CD4-positive, alpha-beta memory T cell (primary cell): ENCODE data around the gene ABCC1. TPM values are rescaled to one million over a fixed set of nuclear protein-coding genes. Genes with fewer than 3 reads are reported as not detected.

ENCODE experiments used
- CTCF ChIA-PET: fragments of 350-600 bp; sonication (Branson Sonifier 250); formaldehyde crosslinking; loops from one replicate; lab custom pipeline; 2021; ENCODE audit warnings: inconsistent platforms; ENCODE audit not compliant: partially characterized antibody; lab: Charles Lee
- POLR2A ChIA-PET: fragments of 350-600 bp; sonication (Branson Sonifier 250); formaldehyde crosslinking; loops from one replicate; lab custom pipeline; 2021; ENCODE audit not compliant: partially characterized antibody; lab: Charles Lee
- DNase-seq, 5 donors: peaks; one replicate each; pipeline versions ENCODE4 v3.0.0 to v3.0.0-alpha.2; 2020 to 2022; ENCODE audit warnings: mixed read lengths in 1 of 5
- H3K27ac ChIP-seq: one replicate; pipeline ENCODE4 v1.7.0; 2013; ENCODE audit warnings: low read depth, low read length
- H3K27me3 ChIP-seq: 2 replicates; pipeline ENCODE4 v1.7.0; 2013; ENCODE audit warnings: mild to moderate bottlenecking, low read length, moderate library complexity; ENCODE audit not compliant: insufficient read depth
- H3K36me3 ChIP-seq: 2 replicates; pipeline ENCODE4 v1.7.0; 2013; ENCODE audit warnings: mild to moderate bottlenecking, low read length, moderate library complexity; ENCODE audit not compliant: insufficient read depth
- H3K4me1 ChIP-seq: 2 replicates; pipeline ENCODE4 v1.7.0; 2013; ENCODE audit warnings: mild to moderate bottlenecking, low read length, moderate library complexity; ENCODE audit not compliant: insufficient read depth
- H3K4me3 ChIP-seq, 2 donors: one replicate each; pipeline ENCODE4 v1.7.0; 2013; ENCODE audit warnings: low read length in 2 of 2, mild to moderate bottlenecking in 1 of 2
- H3K9me3 ChIP-seq, 2 donors: one replicate each; pipeline ENCODE4 v1.7.0; 2013; ENCODE audit warnings: low read length in 2 of 2, control low read depth in 1 of 2; ENCODE audit not compliant: control insufficient read depth in 1 of 2
- H3K27ac Mint-ChIP-seq, 7 donors: one replicate each; pipeline ENCODE4 v1.8.0; 2020 to 2021; ENCODE audit warnings: mixed read lengths in 7 of 7, mild to moderate bottlenecking in 6 of 7, inconsistent platforms in 3 of 7, moderate library complexity in 3 of 7
- H3K27me3 Mint-ChIP-seq, 2 donors: one replicate each; pipeline ENCODE4 v1.8.0; 2020 to 2021; ENCODE audit warnings: mixed read lengths in 2 of 2
- H3K36me3 Mint-ChIP-seq, 2 donors: one replicate each; pipeline ENCODE4 v1.8.0; 2020 to 2021; ENCODE audit warnings: mixed read lengths in 2 of 2, inconsistent platforms in 1 of 2, mild to moderate bottlenecking in 1 of 2
- H3K4me1 Mint-ChIP-seq, 4 donors: one replicate each; pipeline ENCODE4 v1.8.0; 2020 to 2021; ENCODE audit warnings: mixed read lengths in 4 of 4, mild to moderate bottlenecking in 1 of 4
- H3K4me3 Mint-ChIP-seq, 8 donors: one replicate each; pipeline ENCODE4 v1.8.0; 2020 to 2021; ENCODE audit warnings: mixed read lengths in 8 of 8, mild to moderate bottlenecking in 7 of 8, moderate library complexity in 6 of 8, inconsistent platforms in 3 of 8
- H3K9me3 Mint-ChIP-seq, 8 donors: one replicate each; pipeline ENCODE4 v1.8.0; 2020 to 2021; ENCODE audit warnings: mixed read lengths in 8 of 8, mild to moderate bottlenecking in 5 of 8, inconsistent platforms in 3 of 8, moderate library complexity in 1 of 8
- intact Hi-C: fragments of 100-400 bp; cut with micrococcal nuclease; formaldehyde crosslinking; loops from one replicate; pipeline ENCODE4 v1.15.1; 2023
- polyA plus RNA-seq, 2 donors: library from polyadenylated mRNA; unstranded; fragments of 300-500 nt; fragmentation: Illumina TruSeq; gene quantifications; one replicate each; pipeline ENCODE4 v1.2.3, GENCODE V29; 2021
- total RNA-seq, 2 experiments: library from RNA; stranded (reverse); gene quantifications; one replicate each; pipeline ENCODE4 v1.2.3, GENCODE V29; 2021

Gene ABCC1
- total and polyA plus RNA-seq, 4 experiments from 2014 or later, result 1.9 to 69.9 (median 34.2) TPM

GRCh38 chr16:16003719-16004313 is 54.4 kb downstream of the ABCC1 start:
- Mint-ChIP-seq H3K27ac (peak overlapping the region in 3 of 7 donors; percentile 1 to 53 (median 20)), H3K4me1 (peaks cover 21 to 40% (median 29%) of the 10 kb centered on the region in 4 donors)

GRCh38 chr16:16004314-16004749 is 54.9 kb downstream of the ABCC1 start:
- intact Hi-C loops, result no loop called here
- H3K27ac ChIP-seq, result no peak overlapping the region
- POLR2A ChIA-PET, result interaction anchor here (0.7 kb wide), 1 partner anchor 54 kb away, joined by 3 read pairs; no protein-coding TSS in a partner anchor
- DNase-seq, result no peak
- peak overlapping the region in 2 of 7 donors; percentile 1 to 20 for H3K27ac Mint-ChIP-seq
- H3K4me3 ChIP-seq, result no peak overlapping the region
- H3K4me3 Mint-ChIP-seq, result no peak overlapping the region
- peaks cover 4% of the 10 kb centered on the region for H3K4me1 ChIP-seq
- peaks cover 21 to 39% (median 29%) of the 10 kb centered on the region in 4 donors for H3K4me1 Mint-ChIP-seq
- CTCF ChIA-PET, result no interaction called here
- no peaks in the 10 kb centered on the region for H3K27me3 ChIP-seq
- no peaks in the 10 kb centered on the region for H3K27me3 Mint-ChIP-seq
- peaks cover 0 to 2% (median 0%) of the 10 kb centered on the region in 8 donors for H3K9me3 Mint-ChIP-seq
- H3K9me3 ChIP-seq, result no peaks in the 10 kb centered on the region
- H3K36me3 ChIP-seq, result peaks cover 9% of the 10 kb centered on the region
- peaks cover 24 to 31% of the 10 kb centered on the region in 2 donors for H3K36me3 Mint-ChIP-seq

More at GRCh38 chr16:16003719-16004313, 54.4 kb downstream of the ABCC1 start:
- Mint-ChIP-seq H3K36me3 (peaks cover 19 to 28% of the 10 kb centered on the region in 2 donors), H3K4me3 (no peak overlapping the region), H3K27me3 (no peaks in the 10 kb centered on the region), H3K9me3 (peaks cover 0 to 2% (median 0%) of the 10 kb centered on the region in 8 donors)
- CTCF ChIA-PET, result no interaction called here
- Histone ChIP-seq H3K9me3 (no peaks in the 10 kb centered on the region), H3K4me3 (no peak overlapping the region), H3K27me3 (no peaks in the 10 kb centered on the region), H3K36me3 (peaks cover 4% of the 10 kb centered on the region), H3K4me1 (peaks cover 4% of the 10 kb centered on the region), H3K27ac (no peak overlapping the region)
- POLR2A ChIA-PET, result no interaction called here
- intact Hi-C loops, result no loop called here
- DNase-seq, result no peak

- H3K27me3 Mint-ChIP-seq, result no peaks in the 10 kb centered on the region
- CTCF ChIA-PET, result interaction anchor here (0.7 kb wide), 2 partner anchors 15 to 55 kb away, joined by 3 read pairs; no protein-coding TSS in a partner anchor
- intact Hi-C loops, result no loop called here
These were observed 56.3 kb downstream of the ABCC1 start for GRCh38 chr16:16005721-16006120.

GRCh38 chr16:16006650-16007049 is 57.2 kb downstream of the ABCC1 start:
- Histone ChIP-seq H3K9me3 (no peaks in the 10 kb centered on the region), H3K4me3 (no peak overlapping the region), H3K36me3 (peaks cover 26% of the 10 kb centered on the region), H3K27me3 (no peaks in the 10 kb centered on the region), H3K4me1 (no peaks in the 10 kb centered on the region), H3K27ac (no peak overlapping the region)
- ChIA-PET POLR2A (no interaction called here), CTCF (no interaction called here)
- DNase-seq, result no peak
- Mint-ChIP-seq H3K9me3 (peaks cover 0 to 3% (median 0%) of the 10 kb centered on the region in 8 donors), H3K4me3 (no peak overlapping the region), H3K36me3 (peaks cover 40% of the 10 kb centered on the region in 2 donors), H3K27ac (peak overlapping the region in 5 of 7 donors; percentile 13 to 90 (median 51)), H3K4me1 (peaks cover 14 to 37% (median 23%) of the 10 kb centered on the region in 4 donors), H3K27me3 (no peaks in the 10 kb centered on the region)
- intact Hi-C loops, result no loop called here

More at GRCh38 chr16:16005721-16006120, 56.3 kb downstream of the ABCC1 start:
- Histone ChIP-seq H3K4me1 (peaks cover 3% of the 10 kb centered on the region), H3K27ac (no peak overlapping the region), H3K9me3 (no peaks in the 10 kb centered on the region), H3K27me3 (no peaks in the 10 kb centered on the region), H3K36me3 (peaks cover 21% of the 10 kb centered on the region), H3K4me3 (no peak overlapping the region)
- peaks cover 18 to 42% (median 28%) of the 10 kb centered on the region in 4 donors for H3K4me1 Mint-ChIP-seq
- H3K27ac Mint-ChIP-seq, result no peak overlapping the region
- peaks cover 0 to 2% (median 0%) of the 10 kb centered on the region in 8 donors for H3K9me3 Mint-ChIP-seq
- H3K36me3 Mint-ChIP-seq, result peaks cover 36 to 43% of the 10 kb centered on the region in 2 donors
- POLR2A ChIA-PET, result interaction anchor here (0.6 kb wide), 1 partner anchor 351 kb away, joined by 4 read pairs; no protein-coding TSS in a partner anchor
- H3K4me3 Mint-ChIP-seq, result no peak overlapping the region
- no peak for DNase-seq

GRCh38 chr16:16007743-16008111 is 58.3 kb downstream of the ABCC1 start:
- Mint-ChIP-seq H3K4me3 (no peak overlapping the region), H3K27me3 (no peaks in the 10 kb centered on the region), H3K4me1 (peaks cover 11 to 34% (median 19%) of the 10 kb centered on the region in 4 donors), H3K27ac (peak overlapping the region in 6 of 7 donors; percentile 68 to 90 (median 81)), H3K36me3 (peaks cover 45% of the 10 kb centered on the region in 2 donors), H3K9me3 (peaks cover 0 to 3% (median 0%) of the 10 kb centered on the region in 8 donors)
- DNase-seq, result no peak
- Histone ChIP-seq H3K27ac (no peak overlapping the region), H3K9me3 (no peaks in the 10 kb centered on the region), H3K4me1 (no peaks in the 10 kb centered on the region), H3K4me3 (no peak overlapping the region), H3K36me3 (peaks cover 31% of the 10 kb centered on the region), H3K27me3 (no peaks in the 10 kb centered on the region)
- ChIA-PET POLR2A (no interaction called here), CTCF (no interaction called here)
- intact Hi-C loops, result no loop called here

GRCh38 chr16:16008666-16009065 is 59.2 kb downstream of the ABCC1 start:
- no peak overlapping the region for H3K4me3 ChIP-seq
- H3K4me3 Mint-ChIP-seq, result no peak overlapping the region
- peaks cover 0 to 3% (median 0%) of the 10 kb centered on the region in 8 donors for H3K9me3 Mint-ChIP-seq
- no peaks in the 10 kb centered on the region for H3K27me3 ChIP-seq
- intact Hi-C loops, result no loop called here
- H3K27ac ChIP-seq, result no peak overlapping the region
- H3K36me3 Mint-ChIP-seq, result peaks cover 48 to 51% of the 10 kb centered on the region in 2 donors
- no peak for DNase-seq
- H3K27me3 Mint-ChIP-seq, result no peaks in the 10 kb centered on the region
- H3K4me1 Mint-ChIP-seq, result peaks cover 10 to 34% (median 18%) of the 10 kb centered on the region in 4 donors
- H3K4me1 ChIP-seq, result no peaks in the 10 kb centered on the region
- CTCF ChIA-PET, result interaction anchor here (0.7 kb wide), 2 partner anchors 13 to 14 kb away, joined by 3 to 4 read pairs; no protein-coding TSS in a partner anchor
- H3K36me3 ChIP-seq, result peaks cover 33% of the 10 kb centered on the region
- POLR2A ChIA-PET, result no interaction called here
- peak overlapping the region in 3 of 7 donors; percentile 35 to 64 (median 45) for H3K27ac Mint-ChIP-seq
- no peaks in the 10 kb centered on the region for H3K9me3 ChIP-seq

GRCh38 chr16:16009401-16009800 is 60.0 kb downstream of the ABCC1 start:
- Histone ChIP-seq H3K27ac (no peak overlapping the region), H3K36me3 (peaks cover 33% of the 10 kb centered on the region), H3K27me3 (no peaks in the 10 kb centered on the region), H3K9me3 (no peaks in the 10 kb centered on the region), H3K4me3 (no peak overlapping the region), H3K4me1 (no peaks in the 10 kb centered on the region)
- ChIA-PET CTCF (interaction anchor here (0.7 kb wide), 2 partner anchors 14 to 15 kb away, joined by 3 to 4 read pairs; no protein-coding TSS in a partner anchor), POLR2A (no interaction called here)
- Mint-ChIP-seq H3K36me3 (peaks cover 50 to 54% of the 10 kb centered on the region in 2 donors), H3K27ac (peak overlapping the region in 4 of 7 donors; percentile 8 to 47 (median 40)), H3K27me3 (no peaks in the 10 kb centered on the region), H3K4me3 (no peak overlapping the region), H3K4me1 (peaks cover 10 to 27% (median 16%) of the 10 kb centered on the region in 4 donors), H3K9me3 (peaks cover 0 to 3% (median 0%) of the 10 kb centered on the region in 8 donors)
- intact Hi-C loops, result no loop called here
- no peak for DNase-seq
